WTC11 (cell line): ENCODE measurements around the gene PRSS57.
"Not testable (repeated sequence)": the region's sequence is repeated elsewhere in the genome, so short reads cannot be mapped to it uniquely, and the experiment has no call there.

Source experiments
- ELF4 ChIP-seq: sonication (generic); formaldehyde crosslinking; IDR thresholded peaks from 2 replicates; pipeline ENCODE4 v1.8.1; 2022; ENCODE audit warnings: low read depth, mild to moderate bottlenecking, moderate library complexity, missing genetic modification reagents
- NR2C2 ChIP-seq: sonication (generic); formaldehyde crosslinking; IDR thresholded peaks from 2 replicates; pipeline ENCODE4 v1.8.0; 2022; ENCODE audit warnings: mild to moderate bottlenecking, missing genetic modification reagents
- TF ChIP-seq, protein P1 (sequence below): fragments of 200-600 bp; IDR thresholded peaks from 2 replicates; pipeline ENCODE4 v1.8.0; 2022; ENCODE audit warnings: antibody characterized with exemption

DNA sequence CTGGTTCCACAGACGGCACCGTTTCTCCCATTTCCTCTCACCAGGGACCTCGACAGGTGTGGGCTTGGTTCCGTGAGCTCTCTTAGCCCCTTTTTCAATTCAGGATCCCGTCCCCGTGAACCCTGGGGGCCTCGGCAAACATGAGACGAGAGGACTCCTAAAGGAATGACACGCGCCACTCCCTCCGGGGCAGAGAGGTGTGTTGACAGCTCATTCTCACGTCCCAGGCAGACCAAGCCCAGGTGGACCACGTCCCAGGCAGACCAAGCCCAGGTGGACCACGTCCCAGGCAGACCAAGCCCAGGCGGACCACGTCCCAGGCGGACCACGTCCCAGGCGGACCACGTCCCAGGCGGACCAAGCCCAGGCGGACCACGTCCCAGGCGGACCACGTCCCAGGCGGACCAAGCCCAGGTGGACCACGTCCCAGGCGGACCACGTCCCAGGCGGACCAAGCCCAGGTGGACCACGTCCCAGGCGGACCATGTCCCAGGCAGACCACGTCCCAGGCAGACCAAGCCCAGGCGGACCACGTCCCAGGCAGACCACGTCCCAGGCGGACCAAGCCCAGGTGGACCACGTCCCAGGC, 28.2 kb downstream of the PRSS57 start:
- not testable (repeated sequence) for TF ChIP-seq ELF4, NR2C2 (CRISPR knock-in tag)
- TF ChIP-seq, protein P1, sequence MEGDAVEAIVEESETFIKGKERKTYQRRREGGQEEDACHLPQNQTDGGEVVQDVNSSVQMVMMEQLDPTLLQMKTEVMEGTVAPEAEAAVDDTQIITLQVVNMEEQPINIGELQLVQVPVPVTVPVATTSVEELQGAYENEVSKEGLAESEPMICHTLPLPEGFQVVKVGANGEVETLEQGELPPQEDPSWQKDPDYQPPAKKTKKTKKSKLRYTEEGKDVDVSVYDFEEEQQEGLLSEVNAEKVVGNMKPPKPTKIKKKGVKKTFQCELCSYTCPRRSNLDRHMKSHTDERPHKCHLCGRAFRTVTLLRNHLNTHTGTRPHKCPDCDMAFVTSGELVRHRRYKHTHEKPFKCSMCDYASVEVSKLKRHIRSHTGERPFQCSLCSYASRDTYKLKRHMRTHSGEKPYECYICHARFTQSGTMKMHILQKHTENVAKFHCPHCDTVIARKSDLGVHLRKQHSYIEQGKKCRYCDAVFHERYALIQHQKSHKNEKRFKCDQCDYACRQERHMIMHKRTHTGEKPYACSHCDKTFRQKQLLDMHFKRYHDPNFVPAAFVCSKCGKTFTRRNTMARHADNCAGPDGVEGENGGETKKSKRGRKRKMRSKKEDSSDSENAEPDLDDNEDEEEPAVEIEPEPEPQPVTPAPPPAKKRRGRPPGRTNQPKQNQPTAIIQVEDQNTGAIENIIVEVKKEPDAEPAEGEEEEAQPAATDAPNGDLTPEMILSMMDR = not testable (repeated sequence)
